HG02571 (cell line): ENCODE results near the gene ADPRHL1.

ENCODE experiments used
- ATAC-seq: cut with Tn5 transposase; IDR thresholded peaks from one replicate; pipeline ENCODE4 v1.9.1; 2021; ENCODE audit warnings: mild to moderate bottlenecking, moderate library complexity; ENCODE audit not compliant: unreplicated experiment

The ADPRHL1 gene

DNA sequence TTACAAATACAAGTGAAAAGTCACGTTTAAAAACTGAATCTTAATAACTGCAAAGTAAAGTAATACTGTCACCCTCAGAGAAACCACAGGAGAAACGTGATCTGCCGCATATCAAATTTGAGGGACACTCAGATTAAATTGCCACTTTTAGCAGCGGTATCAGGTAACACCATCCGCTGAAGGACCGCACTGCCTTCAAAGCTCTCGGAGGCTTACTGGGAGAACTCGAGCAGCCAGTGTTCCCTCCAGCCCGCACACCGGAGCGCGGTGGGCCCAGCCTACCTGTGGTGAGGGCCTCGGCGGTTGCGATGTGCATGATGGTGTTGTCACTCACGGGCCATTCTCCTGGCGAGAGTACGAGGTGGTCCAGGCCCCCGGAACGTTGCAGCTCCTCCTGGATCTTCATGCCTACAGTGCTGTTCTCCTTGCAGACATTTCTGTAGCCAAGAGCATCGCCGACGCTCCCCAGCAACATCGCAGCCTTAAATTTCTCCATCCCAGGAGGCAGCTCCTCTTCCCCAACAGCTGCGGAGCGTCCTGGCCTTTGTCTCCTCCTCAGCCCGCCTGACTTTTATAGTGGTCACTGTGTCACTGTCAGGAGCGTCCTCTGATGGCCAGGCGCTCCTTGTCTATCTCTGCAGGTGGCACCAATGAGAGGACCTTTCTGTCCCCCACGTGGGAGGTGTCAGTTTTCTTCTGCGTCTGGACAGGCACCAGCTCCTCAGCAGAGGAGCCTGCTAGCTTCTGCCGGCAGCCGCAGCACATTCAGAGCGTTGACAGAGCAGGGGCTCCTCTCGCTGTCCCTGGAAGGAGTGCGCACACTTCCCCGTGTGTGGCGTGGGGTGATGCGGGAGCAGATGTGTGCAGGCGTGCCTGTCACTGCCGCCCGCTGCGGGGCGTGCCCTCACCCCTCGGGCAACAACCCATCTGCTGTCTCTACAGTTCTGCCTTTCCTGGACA, at the start of gene ADPRHL1:
Gene ADPRHL1, minus strand, starts transcription at position 547 of the 960 bp plus-strand sequence. Its CDS starts 51 bp downstream, at position 496.
- ATAC-seq = no peak

DNA sequence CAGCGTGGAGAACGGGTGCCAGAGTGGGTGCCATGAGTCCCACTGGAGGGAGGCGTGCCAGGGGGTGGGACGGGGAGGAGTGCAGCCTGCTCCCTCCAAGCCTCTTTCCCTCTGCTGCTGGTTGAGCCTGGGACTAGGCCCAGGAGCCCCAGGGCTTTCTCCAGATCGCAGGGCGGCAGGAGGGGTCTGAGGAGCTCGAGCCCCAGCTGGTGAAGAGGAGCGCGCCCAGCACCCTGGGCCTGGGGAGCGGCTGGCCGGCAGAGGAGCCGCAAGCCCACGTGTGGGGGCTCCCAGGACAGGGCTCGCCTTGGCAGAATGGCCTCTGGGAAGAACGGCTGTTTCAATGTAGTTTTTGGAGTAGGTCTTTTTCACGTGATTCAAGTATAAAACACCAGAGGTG, 49.4 kb upstream of the ADPRHL1 start:
- no peak for ATAC-seq

DNA sequence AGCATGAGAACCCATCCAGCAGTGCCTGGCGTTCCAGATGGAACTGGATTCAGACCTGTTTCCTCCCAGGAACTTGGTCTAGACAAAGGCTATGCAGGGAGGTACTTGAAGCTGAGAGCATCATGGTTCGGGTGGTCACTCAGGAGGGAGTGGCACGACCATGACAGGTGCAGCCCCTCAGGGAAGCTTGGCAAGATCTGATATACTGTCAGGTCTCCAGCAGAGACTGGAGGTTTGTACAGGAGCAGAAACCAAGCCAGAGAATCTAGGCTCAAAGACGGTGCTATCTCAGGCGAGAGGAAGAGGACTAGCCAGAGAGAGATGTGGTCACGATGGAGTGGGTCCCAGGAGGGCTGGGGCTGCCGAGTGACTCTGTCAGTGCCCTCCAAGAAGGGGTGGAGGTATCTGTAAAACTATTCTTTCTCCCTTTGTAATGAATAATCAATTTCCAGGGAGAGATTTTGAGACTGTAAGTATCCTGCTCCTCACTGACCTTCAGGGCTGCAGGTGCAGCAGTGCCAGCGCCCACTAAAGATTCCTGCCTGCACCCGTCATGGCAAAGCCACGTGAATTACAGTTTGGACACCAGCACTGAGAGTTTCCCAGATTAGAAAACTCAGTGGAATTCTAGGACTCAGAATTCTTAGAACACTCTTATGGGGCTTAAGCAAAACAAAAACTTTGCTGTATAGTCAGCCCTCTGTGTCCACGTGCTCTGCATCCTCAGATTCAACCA, 47.4 kb upstream of the ADPRHL1 start:
- no peak for ATAC-seq

DNA sequence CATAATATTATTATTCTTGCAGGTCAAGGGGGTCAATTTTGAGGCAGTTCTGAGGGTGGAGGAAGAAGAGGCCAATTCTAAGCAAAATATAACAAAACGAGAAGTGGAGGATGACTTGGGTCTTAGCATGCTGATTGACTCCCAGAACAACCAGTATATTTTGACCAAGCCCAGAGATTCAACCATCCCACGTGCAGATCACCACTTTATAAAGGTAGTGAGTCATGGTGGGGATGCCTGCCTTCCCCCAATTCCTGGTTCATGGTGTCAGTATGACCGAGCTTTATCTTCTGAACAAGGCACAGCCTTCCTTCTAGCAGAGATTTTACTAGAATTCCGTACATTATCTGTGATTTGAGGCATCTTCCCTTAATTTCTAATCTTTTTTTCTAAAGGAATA, 46.6 kb upstream of the ADPRHL1 start:
- no peak for ATAC-seq

DNA sequence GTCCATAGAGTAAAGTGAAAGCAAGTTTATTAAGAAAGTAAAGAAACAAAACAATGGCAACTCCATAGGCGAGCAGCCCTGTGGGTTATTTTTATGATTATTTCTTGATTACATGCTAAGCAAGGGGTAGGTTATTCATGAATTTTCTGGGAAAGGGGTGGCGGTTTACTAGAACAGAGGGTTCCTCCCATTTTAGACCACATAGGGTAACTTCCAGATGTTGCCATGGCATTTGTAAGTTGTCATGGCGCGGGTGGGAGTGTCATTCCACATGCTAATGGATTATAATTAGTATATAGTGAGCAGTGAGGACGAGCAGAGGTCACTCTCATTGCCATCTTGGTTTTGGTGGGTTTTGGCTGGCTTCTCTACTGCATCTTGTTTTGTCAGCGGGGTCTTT, 45.6 kb upstream of the ADPRHL1 start:
- no peak for ATAC-seq

DNA sequence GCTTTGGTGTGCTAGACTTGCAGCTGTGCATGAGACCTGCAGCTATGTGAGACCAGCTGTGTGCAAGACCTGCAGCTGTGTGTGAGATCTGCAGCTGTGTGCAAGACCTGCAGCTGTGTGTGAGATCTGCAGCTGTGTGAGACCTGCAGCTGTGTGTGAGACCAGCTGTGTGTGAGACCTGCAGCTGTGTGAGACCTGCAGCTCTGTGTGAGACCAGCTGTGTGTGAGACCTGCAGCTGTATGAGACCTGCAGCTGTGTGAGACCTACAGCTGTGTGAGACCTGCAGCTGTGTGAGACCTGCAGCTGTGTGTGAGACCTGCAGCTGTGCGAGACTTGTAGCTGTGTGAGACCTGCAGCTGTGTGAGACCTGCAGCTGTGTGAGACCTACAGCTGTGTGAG, 43.9 kb upstream of the ADPRHL1 start:
- no peak for ATAC-seq

DNA sequence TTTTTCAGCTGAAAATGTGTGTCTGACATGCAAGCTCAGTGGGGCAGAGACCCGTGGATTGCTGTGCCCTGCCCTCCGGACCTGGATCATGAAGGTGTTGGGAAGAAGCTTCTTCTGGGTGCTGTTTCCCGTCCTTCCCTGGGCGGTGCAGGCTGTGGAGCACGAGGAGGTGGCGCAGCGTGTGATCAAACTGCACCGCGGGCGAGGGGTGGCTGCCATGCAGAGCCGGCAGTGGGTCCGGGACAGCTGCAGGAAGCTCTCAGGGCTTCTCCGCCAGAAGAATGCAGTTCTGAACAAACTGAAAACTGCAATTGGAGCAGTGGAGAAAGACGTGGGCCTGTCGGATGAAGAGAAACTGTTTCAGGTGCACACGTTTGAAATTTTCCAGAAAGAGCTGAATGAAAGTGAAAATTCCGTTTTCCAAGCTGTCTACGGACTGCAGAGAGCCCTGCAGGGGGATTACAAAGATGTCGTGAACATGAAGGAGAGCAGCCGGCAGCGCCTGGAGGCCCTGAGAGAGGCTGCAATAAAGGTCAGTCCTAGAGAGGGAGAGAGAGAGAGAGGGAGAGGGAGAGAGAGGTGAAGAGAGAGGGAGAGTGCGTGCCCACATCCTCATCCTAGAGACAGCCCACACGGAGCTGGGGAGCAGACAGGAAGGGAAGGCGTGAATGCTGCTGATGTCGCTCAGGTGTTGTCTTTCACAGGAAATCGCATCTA, 42.4 kb upstream of the ADPRHL1 start:
- ATAC-seq = no peak

DNA sequence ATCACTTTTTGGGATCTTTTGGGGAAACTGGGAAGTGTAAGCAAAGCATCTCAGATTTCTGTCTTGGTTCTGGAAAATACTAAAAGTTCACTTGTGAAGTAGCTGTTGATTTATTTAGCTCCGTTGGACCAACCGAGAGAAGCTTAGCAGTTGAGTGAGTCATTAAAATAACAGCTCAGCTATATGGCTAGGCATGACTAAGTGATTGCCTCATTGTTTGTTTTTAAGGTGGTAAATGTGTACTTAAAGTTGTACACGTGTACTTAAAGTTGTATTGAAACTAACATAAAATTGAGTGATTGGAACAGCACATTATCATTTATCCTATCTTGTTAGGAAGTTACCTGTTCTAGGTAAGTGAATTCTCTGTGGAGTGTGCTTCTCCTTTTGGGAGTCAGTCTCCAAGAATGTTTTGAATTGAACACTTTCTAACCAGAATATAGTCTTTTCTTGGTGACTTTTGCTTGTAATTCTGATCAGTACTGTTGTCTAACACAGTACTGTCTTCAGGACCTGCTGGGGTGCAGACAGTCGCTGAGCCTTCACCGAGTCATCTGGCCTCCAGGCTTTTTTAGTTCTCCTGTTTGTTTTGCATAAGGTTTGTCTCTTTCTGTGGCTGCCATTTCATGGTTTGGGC, 40.1 kb upstream of the ADPRHL1 start:
- no peak for ATAC-seq

DNA sequence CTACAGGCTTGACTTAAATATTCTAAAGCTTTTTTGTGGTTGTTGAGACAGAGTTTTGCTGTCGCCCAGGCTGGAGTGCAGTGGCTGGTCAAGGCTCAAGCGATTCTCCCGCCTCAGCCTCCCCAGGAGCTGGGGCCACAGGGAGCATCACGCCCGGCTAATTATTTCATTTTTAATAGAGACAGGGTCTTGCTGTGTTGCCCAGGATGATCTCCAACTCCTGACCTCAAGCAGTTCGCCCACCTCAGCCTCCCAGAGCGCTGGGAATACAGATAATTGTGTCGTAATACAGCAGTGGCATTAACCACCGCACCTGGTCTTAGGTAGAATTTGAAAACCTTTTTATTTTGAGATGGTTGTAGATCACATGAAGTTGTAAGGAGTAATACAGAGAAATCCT, 38.7 kb upstream of the ADPRHL1 start:
- no peak for ATAC-seq

DNA sequence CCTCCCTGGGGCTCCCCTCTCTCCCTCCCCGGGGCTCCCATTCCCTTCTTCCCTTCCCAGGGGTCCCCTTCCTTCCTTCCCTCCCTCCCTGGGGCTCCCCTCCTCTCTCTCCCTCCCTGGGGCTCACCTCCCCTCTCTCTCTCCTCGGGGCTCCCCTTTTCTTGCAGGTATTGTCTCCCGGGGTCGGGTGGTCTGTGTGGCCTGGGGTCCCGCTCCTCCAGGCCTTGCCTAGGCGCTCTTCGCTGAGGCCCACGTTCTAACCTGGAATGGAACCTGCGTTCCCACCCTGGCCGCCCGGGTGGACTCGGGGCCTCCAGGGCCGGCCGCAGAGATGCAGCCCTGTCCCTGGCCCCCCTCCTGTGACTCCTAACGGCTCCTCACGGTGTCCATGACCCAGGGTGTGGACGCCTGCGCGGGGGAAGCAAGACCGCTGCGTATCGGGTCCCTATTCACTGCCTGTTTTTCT, 38.2 kb upstream of the ADPRHL1 start:
- no peak for ATAC-seq

DNA sequence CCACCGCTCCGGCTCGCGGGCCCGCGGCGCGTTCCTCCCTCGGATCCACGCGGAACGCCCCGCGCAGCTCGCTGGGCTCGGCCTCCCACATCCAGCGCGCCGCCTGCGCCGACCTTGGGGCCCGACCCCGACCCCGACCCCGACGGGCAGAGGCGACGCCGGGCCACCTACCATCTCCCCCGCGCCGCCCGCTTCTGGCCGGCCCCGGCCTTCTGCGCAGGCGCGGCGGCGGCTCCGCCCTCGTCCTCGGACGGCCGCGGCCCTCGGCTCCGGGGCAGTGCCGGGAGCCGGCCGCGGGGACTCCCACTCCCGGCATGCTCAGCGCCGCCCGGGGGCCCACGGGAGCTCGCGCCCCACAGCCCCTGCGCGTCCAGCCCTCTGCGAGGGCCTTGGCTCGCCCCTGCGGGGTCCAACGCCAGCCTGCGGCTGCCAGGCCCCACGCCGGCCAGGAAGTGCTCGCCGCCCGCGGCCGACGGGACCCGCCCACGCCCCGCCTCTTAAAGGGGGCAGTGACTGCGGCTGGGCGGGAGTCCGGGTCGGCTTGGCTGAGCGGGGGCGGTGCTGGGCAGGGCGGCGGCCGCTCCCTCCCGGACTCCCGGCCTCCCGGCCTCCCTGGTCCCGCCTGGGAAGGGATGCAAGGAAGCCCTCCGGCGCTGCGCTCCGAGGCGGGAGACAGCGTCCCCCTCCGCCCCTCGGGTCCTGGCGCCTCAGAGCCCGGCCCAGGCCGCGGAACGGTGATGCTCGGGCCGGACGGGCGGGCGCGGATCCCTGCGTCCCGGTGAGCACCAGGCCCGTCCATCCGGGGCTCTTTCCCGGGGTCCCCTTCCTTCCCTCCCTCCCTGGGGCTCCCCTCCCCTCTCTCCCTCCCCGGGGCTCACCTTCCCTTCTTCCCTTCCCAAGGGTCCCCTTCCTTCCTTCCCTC, 37.5 kb upstream of the ADPRHL1 start, which contains the start of gene DCUN1D2:
Gene DCUN1D2, minus strand, starts transcription at position 216 of the 922 bp plus-strand sequence. Its CDS starts 42 bp downstream, at position 174.
- ATAC-seq = peak; percentile 78

DNA sequence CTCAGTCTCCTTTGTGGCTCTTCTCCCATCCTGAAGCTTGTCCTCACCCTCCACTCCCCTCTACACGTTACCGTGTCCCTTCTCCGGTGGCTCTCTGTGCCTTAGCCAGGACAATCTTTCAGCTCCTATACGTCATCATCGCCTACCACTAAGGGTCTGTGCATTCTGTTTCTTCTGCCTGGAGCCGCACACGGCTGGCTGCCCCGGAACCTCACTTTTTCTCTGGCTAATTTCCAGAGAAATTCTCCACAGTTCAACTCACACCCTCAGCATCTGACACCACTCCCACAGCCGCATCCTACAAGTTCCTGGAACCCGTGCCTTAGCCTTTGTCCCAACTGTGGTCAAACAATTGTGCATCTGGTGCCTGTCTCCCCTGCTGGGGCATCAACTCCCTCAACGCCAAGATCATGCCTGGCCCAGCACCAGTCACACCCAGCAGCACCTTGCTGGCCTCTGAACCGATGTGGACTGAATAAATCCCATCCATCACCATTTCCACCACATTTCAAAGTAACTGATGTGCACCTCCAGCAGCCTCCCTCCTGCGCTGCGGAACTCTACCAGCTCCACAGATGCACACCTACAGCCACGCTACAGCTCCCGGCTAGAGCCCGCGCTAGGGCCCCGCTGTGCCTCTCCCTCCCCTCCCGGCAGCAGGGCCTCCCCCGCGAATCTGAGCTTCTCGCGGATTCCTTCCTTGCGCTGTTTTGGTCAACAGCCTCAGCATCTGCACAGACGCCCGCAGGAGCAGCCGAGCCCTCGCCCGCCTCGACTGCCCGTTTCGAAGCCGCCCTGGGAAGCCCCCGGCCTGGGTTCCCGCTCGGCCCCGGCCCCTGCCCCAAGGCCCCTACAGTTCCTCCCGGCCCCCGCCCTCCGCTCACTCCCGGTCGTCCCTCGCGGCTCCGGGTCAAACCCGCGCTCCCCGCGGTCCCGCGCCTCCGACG, 36.5 kb upstream of the ADPRHL1 start:
- peak; percentile 20 for ATAC-seq

DNA sequence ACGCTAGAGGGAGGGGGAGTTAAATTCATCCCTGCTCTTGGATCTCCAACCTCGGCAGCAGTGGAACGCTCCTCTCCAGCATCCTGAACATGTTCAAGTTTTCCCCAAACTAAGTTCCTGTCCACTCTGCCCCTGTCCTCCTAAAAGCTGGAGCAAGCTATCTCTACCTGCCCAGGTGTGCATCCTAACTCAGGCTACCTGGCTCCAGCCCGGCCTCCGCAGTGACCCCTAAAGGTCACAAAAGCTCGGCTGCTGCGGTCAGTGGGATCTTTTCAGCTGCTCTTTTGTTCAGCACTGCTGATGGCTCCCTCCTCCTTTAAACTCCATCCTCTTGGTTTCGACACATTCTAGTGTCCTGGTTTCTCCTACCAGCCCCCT, 35.9 kb upstream of the ADPRHL1 start:
- no peak for ATAC-seq

DNA sequence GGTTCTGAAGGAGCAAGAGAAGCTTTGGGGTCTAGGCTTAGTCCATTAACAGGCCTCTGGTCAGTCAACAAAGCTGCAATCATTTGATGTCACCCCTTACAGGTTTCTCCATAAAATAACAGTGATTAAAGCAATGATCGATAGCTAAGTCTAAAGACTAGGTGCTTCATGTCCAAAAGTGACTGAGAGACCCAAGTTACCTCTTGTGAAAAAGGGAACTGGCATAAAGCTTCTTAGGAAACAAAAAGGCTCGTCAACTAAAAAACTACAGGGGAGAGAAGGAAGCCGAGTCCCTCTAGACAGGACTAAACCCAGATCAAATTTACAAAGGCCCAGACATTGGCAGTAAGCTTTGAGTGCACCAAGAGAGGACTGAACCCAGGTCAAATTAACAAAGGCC, 35.0 kb upstream of the ADPRHL1 start:
- no peak for ATAC-seq

DNA sequence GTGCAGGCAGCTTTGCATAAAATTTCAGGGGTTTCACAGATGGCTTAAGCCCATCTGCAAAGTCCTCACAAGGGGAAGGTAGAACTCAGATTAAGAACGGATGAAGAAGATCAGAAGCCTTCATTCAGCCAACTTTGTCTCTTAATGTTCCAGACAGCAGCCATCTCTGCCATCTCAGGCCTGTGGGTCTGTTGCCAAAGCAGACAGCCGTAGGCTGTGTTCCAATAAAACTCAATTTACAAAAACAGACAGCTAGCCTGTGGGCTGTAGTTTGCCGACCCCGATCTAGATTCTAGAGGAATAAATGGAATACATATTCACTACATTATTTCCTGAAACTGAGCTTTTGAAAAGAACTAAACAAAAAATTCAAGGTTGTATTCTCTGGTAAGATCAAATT, 33.4 kb upstream of the ADPRHL1 start:
- no peak for ATAC-seq

DNA sequence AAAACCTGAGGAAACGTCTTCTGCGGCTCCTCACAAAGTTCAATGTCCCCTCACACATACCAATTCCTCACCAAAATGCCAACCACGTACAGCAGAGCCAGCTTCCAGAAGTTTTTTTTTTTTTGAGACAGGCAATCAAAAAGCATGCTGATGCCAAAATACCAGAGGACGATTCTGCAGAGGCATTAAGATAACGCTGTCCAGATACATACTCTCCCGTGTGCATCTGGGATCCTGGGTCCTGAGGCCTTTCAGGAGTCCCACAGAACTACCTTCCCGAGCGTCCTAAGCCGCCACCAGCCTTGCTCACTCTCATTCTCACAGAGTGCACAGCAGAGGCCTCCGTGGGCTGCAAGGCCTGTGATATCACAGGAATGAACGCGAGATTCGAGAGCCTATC, 32.3 kb upstream of the ADPRHL1 start:
- no peak for ATAC-seq

DNA sequence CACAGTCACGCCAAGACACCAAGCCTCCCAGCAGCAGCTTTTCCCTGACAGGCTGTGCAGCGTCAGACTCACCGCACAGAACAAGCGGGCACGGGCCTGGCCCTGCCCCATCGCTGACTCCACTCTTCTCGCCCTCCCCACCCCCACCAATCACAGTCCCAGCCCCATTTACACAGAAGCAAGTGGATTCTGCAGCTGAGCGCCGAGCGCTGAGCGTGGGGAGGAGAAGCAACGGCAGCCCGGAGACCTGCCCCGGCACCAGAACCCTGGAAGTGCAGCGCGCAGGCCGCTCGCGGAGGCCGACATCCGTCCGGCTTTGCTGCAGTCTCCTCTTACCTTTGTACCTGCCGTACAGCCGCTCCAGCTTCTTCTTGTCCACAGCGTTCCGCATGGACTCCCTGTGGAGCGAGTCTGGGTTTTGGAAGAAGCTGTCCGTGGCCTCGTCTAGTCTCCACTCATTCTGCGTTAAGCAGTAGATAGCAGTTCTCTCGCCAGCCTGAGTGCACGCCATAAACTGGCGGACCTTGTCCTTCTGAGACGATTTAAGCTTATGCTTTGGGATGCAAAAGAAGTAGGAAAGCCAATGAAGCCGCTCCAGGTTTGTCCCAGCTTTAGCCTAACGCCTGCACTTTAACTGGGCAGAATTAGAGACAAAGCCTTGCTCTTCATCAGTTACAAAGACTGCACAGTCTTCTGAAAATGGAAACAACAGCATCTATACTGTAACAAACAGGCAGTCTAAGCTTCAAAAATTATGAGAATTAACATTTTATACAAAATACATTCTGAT, 30.4 kb upstream of the ADPRHL1 start:
- no peak for ATAC-seq

DNA sequence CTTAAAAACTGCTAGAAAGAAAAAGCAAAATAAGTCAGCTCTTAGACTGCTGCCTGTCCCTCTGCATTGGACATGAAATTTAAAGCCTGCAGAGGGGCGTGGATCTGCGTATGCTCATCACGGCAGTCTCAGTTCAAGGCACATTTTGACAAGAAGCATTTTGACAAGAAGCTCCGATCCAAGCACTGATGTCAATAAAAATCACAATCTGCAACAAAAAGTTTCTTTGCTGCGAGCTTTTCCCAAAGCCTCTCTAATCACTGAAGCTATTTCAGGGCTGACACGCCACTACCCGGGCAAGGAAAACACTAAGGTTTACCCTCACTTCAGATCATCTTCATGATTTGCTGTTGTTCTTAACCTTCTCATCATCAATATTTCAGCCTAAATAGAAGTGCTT, 29.8 kb upstream of the ADPRHL1 start:
- ATAC-seq = no peak
